Measurements from ENCODE around the gene HSD11B2.

HSD11B2 gene

DNA sequence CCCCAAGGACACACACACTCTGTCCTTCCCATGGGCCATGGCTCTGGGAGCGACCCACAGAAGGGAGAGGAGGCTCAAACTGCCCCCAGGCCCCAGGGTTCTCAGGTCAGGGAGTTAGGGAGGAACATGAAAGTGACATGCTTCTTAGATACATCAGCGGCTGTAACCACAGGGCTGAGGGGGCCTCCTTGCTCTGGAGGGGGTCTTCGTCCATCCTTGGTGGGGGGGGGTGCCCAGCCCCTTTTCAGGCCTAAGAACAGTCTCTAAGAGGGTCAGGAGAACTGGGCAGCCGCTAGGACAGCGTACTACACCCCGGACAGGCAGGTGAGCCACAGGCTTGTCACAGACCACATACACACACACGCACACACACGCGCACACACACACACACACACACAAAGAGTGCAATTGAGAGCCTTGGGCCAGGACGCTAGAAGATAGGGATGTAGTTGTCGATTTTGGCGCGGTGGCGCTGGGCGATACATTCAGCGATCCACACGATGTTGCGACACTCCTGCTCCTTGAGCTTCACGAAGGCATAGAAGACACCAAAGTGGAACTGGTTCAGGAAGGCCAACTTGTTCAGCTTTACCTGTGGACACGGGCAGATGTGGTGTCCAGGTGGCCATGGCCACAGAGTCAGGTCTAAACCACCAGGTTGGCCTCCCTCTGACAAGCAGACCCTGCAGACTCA lies 7.3 kb downstream of the HSD11B2 start:
- Histone ChIP-seq H3K36me3 (ENCODE audit: insufficient read depth, low read length) (peaks cover 33% of the 10 kb centered on the region), H4K20me1 (ENCODE audit: insufficient read depth, low read length) (peaks cover 17% of the 10 kb centered on the region; the same call in 1 of the 2 replicates), H3K9ac (ENCODE audit: low read depth, low read length) (no peak overlapping the region), H3K9me3 (ENCODE audit: insufficient read depth, low read length, severe bottlenecking) (no peaks in the 10 kb centered on the region), H3K27me3 (ENCODE audit: insufficient read depth, low read length, poor library complexity) (no peaks in the 10 kb centered on the region), H3K79me2 (ENCODE audit: insufficient read depth, low read length) (no peaks in the 10 kb centered on the region), H2AFZ (ENCODE audit: low read depth, low read length) (no peak overlapping the region), H3K27ac (ENCODE audit: low read length) (no peak overlapping the region), H3K4me3 (ENCODE audit: low read depth in 1 of 2, low read length in 2 of 2) (no peak overlapping the region), H3K4me2 (ENCODE audit: insufficient read depth, low read length) (no peak overlapping the region), H3K4me1 (ENCODE audit: insufficient read depth, low read length) (no peaks in the 10 kb centered on the region)
- TF ChIP-seq EZH2 (IDR thresholded peaks at IDR 0.05; ENCODE audit: borderline replicate concordance, low read depth, low read length, severe bottlenecking) = no peak
- TF ChIP-seq, protein P1, sequence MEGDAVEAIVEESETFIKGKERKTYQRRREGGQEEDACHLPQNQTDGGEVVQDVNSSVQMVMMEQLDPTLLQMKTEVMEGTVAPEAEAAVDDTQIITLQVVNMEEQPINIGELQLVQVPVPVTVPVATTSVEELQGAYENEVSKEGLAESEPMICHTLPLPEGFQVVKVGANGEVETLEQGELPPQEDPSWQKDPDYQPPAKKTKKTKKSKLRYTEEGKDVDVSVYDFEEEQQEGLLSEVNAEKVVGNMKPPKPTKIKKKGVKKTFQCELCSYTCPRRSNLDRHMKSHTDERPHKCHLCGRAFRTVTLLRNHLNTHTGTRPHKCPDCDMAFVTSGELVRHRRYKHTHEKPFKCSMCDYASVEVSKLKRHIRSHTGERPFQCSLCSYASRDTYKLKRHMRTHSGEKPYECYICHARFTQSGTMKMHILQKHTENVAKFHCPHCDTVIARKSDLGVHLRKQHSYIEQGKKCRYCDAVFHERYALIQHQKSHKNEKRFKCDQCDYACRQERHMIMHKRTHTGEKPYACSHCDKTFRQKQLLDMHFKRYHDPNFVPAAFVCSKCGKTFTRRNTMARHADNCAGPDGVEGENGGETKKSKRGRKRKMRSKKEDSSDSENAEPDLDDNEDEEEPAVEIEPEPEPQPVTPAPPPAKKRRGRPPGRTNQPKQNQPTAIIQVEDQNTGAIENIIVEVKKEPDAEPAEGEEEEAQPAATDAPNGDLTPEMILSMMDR (IDR thresholded peaks at IDR 0.05; ENCODE audit: borderline replicate concordance, extremely low read depth, low read length, poor library complexity, severe bottlenecking) = no peak
- no peak for DNase-seq
- ATAC-seq (ENCODE audit: insufficient read depth, low read depth) = no peak

DNA sequence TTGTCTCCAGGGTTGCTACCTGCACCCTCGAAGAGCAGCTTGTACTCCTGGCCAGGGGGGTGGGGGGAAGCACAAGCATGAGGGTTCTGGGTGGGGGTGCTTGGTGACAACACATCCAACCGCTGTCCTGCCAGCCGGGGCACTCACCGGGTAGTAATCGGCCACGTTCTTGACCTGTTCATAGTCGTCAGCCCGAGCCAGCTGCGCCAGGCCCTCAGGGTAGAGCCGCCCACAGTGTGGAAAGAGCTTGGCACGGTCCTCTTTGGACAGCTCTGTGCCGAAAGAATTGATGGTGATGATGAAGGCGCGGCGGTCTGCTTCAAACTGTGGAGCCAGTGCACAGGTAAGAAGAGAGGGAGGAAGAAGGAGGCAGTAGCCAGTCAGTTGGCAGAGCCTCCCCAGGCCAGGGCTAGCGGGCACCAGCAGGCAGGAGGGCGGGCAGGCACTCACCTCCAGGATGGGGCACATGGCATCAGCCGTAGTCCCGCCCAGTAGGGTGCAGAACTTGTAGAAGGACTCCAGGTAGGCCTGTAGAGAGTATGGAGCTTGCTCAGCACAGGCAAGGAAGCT lies 8.0 kb downstream of the HSD11B2 start:
- ATAC-seq (ENCODE audit: insufficient read depth, low read depth) (no peak), DNase-seq (no peak)
- TF ChIP-seq EZH2 (IDR thresholded peaks at IDR 0.05; ENCODE audit: borderline replicate concordance, low read depth, low read length, severe bottlenecking) = no peak
- TF ChIP-seq, protein P1 (IDR thresholded peaks at IDR 0.05; ENCODE audit: borderline replicate concordance, extremely low read depth, low read length, poor library complexity, severe bottlenecking) = no peak
- no peak overlapping the region for H3K4me3 ChIP-seq (ENCODE audit: low read depth in 1 of 2, low read length in 2 of 2)
- no peak overlapping the region for H3K4me2 ChIP-seq (ENCODE audit: insufficient read depth, low read length)
- H3K27ac ChIP-seq (ENCODE audit: low read length) = no peak overlapping the region
- no peaks in the 10 kb centered on the region for H3K9me3 ChIP-seq (ENCODE audit: insufficient read depth, low read length, severe bottlenecking)
- H3K79me2 ChIP-seq (ENCODE audit: insufficient read depth, low read length) = no peaks in the 10 kb centered on the region
- H4K20me1 ChIP-seq (ENCODE audit: insufficient read depth, low read length) = peaks cover 17% of the 10 kb centered on the region; the same call in 1 of the 2 replicates
- no peaks in the 10 kb centered on the region for H3K27me3 ChIP-seq (ENCODE audit: insufficient read depth, low read length, poor library complexity)
- no peak overlapping the region for H3K9ac ChIP-seq (ENCODE audit: low read depth, low read length)
- no peak overlapping the region for H2AFZ ChIP-seq (ENCODE audit: low read depth, low read length)
- H3K36me3 ChIP-seq (ENCODE audit: insufficient read depth, low read length) = peaks cover 33% of the 10 kb centered on the region
- H3K4me1 ChIP-seq (ENCODE audit: insufficient read depth, low read length) = no peaks in the 10 kb centered on the region

DNA sequence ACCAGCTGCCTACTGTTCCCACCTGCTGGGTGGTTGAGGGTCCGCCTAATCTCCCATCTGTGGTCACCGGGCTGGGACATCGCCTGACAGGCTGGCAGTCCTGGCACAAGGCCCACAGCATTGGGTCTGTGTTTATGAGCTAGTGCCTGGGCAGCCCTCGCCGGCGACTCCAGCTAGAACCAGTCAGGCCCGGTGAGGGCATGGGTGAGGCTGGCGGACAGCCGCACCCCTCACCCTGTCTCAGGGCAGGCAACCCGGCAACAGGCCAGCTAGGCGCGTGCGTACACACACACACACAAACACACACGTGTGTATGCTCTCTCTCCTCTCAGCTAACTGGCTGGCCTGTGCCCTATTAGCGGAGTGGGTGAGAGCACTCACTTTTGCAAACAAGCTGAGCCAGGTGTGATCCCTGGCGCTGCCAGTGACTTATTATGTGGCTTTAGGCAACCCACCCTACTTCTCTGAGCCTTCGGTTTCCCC lies 10.4 kb downstream of the HSD11B2 start:
- H3K27me3 ChIP-seq (ENCODE audit: insufficient read depth, low read length, poor library complexity) = no peaks in the 10 kb centered on the region
- no peak overlapping the region for H3K9ac ChIP-seq (ENCODE audit: low read depth, low read length)
- no peaks in the 10 kb centered on the region for H3K9me3 ChIP-seq (ENCODE audit: insufficient read depth, low read length, severe bottlenecking)
- H3K79me2 ChIP-seq (ENCODE audit: insufficient read depth, low read length) = no peaks in the 10 kb centered on the region
- ATAC-seq (ENCODE audit: insufficient read depth, low read depth) = 0 out of 3 replicates have a peak, but pooled peaks have one; percentile 23
- no peak overlapping the region for H3K27ac ChIP-seq (ENCODE audit: low read length)
- peaks cover 40% of the 10 kb centered on the region for H3K36me3 ChIP-seq (ENCODE audit: insufficient read depth, low read length)
- no peak overlapping the region for H3K4me2 ChIP-seq (ENCODE audit: insufficient read depth, low read length)
- H2AFZ ChIP-seq (ENCODE audit: low read depth, low read length) = no peak overlapping the region
- TF ChIP-seq EZH2 (IDR thresholded peaks at IDR 0.05; ENCODE audit: borderline replicate concordance, low read depth, low read length, severe bottlenecking) = no peak
- TF ChIP-seq, protein P1 (IDR thresholded peaks at IDR 0.05; ENCODE audit: borderline replicate concordance, extremely low read depth, low read length, poor library complexity, severe bottlenecking) = no peak
- no peaks in the 10 kb centered on the region for H3K4me1 ChIP-seq (ENCODE audit: insufficient read depth, low read length)
- no peak overlapping the region for H3K4me3 ChIP-seq (ENCODE audit: low read depth in 1 of 2, low read length in 2 of 2)
- DNase-seq = no peak
- peaks cover 23% of the 10 kb centered on the region for H4K20me1 ChIP-seq (ENCODE audit: insufficient read depth, low read length)

All from DND-41 (cell line).